ENCODE results near the gene PSG6.
"Not testable (repeated sequence)": the region's sequence is repeated elsewhere in the genome, so short reads cannot be mapped to it uniquely, and the experiment has no call there.

PSG6 gene

DNA sequence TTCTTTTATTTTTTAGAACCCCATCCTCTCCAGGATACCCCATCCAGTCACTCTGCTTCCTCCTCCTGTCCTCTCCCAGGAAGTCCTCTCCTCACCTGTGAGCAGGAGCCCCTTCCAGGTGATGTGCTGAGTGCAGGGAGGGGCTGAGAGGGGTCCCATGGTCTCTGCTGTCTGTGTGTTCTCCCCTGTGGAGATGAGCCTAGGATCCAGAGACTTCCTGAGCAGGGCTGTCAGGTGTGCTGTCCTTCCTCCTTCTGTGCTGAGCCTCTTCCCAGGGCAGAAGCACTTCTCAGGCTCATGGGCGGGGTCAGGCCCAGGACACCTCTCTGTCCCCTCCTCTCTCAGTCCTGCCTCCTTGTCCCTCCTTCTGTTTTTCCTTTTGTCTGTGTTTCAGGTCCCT is at the start of gene PSG6:
TSS of gene PSG6 (minus strand) at position 261 of the 400 bp plus-strand sequence. CDS start at position 159, 102 bp downstream.
- not testable (repeated sequence) for DNase-seq (ENCODE audit: low read depth in 3 of 3)

DNA sequence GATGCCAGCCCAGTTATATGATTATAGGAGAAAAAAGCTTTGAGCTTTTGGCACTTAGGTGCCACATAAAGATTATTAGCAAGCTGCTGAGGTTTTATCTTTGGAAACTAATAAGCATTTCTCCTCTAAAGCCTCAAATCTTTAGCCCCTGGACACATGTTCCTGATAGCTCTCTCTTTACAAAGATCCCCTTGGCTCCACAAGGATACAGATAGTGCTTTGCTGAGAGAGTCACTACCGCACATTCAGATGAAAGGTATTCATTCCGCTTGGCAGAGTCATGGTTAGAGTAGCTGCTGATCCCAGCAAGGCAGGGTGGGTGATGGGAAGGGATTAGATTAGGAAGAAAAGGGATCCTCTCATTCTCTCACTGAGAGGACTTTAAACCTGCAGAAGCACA is 47.5 kb upstream of the PSG6 start:
- no peak for DNase-seq (ENCODE audit: low read depth in 3 of 3)

DNA sequence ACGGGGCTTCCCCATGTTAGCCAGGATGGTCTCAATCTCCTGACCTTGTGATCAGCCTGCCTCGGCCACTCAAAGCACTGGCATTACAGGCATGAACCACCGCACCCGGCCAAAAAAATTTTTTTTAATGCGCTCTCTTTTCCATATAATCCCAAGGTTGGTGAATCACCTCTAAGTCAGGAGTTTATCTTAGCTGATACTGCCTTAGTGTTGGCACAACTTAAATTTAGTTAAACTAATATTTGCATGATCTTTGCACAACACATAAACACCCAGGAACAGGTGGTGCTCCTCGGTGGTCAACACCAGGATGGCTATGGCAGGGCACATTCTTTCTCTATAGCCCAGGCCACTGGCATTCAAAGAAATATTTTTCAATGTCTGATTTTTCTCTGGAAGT is 43.4 kb upstream of the PSG6 start:
- no peak for DNase-seq (ENCODE audit: low read depth in 3 of 3)

DNA sequence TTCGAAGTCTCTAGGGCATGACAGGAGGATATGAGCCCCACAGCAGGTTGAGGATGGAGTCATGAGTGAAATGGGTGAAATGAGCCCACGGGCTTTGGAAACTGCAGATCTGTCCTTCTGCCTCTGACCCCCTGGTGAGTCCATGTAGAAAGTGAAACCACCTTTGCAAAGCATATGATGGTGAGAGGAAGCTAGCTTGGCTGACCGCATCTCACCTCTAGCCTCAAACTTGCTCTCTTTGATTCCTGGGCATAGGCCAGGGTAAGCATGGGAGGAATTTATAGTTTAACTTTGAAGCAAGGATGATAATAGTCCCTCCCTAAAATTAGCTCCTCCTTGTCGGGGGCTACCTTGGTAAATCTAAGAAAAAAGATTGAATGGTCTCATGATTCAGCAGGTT is 34.4 kb upstream of the PSG6 start:
- DNase-seq (ENCODE audit: low read depth in 3 of 3) = not testable (repeated sequence)

DNA sequence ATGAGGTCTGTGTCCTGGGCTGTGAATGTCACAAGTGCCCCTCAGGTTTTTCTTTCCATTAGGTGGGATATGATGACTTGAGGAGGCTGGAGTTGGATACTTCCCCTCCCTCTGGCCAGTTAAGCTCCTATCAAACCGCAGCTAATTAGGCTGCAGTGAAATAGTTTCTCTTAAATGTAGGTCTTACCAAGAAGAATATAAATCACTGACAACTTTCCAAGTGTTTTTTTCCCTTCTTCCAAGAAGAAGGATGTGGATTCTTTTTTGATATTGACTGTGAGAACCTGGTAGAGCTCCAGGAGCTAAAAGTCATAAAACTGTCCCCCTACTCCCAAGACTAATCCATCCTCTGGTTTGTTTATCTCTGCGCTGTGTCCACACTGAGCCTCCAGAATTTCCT is 33.8 kb upstream of the PSG6 start:
- not testable (repeated sequence) for DNase-seq (ENCODE audit: low read depth in 3 of 3)

DNA sequence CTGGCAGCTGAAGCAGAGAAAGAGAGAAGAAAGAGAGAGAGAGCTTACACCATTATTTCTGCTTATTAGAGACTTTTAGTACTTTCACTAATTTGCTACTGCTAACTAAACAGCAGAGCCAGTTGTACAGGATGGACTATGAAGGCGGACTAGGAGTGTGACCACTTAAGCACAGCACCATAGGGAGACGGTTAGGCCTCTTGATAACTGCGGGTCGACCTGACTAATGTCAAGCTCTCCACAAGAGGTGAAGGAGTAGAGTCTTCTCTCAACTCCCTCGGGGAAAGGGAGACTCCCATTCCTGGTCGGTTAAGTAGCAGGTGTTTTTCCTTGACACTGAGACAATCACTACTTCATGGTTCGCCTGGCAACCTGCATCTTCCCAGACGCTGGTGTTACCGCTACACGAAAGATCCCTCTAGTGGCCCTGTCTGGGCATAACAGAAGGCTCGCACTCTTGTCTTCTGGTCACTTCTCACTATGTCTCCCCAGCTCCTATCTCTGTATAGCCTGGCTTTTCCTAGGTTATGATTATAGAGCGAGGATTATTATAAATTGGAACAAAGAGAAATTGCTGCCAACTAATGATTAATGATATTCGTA is 24.6 kb upstream of the PSG6 start:
- DNase-seq (ENCODE audit: low read depth in 3 of 3) = no peak

DNA sequence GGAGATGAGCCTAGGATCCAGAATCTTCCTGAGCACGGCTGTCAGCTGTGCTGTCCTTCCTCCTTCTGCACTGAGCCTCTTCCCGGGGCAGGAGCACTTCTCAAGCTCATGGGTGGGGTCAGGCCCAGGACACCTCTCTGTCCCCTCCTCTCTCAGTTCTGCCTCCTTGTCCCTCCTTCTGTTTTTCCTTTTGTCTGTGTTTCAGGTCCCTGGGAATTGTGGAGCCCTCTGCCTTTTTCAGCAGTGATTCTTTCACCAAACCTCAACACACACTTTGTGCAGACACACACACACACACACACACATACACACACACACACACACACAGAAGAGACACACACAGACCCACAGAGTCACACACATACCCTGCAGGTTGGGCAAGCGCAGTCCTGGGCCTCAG is 19.4 kb upstream of the PSG6 start, which contains the start of gene PSG7:
TSS of gene PSG7 (minus strand) at position 101 of the 400 bp plus-strand sequence. CDS start 131 bp downstream, outside the sequence.
- DNase-seq (ENCODE audit: low read depth in 3 of 3) = not testable (repeated sequence)

DNA sequence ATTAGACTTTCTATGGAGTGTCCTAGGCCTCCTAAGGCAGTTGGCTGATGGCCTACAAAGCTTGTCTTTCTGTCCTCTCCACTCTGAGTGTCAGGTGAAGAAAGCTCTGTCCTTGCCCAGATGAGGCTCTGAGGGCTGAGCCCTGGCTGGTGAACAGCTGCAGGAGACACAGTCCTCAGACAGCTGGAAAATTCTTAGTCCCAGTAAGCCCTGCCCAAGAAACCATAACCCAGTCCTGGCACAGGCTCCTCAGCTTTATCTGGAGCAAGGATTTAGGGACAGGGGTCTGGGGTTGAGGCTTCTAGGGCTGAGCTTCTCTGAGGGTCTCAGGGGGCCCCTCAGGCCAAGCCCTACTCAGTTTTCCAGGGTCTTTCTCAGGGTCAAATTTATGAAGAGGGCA is 17.0 kb upstream of the PSG6 start:
- DNase-seq (ENCODE audit: low read depth in 3 of 3) = not testable (repeated sequence)

DNA sequence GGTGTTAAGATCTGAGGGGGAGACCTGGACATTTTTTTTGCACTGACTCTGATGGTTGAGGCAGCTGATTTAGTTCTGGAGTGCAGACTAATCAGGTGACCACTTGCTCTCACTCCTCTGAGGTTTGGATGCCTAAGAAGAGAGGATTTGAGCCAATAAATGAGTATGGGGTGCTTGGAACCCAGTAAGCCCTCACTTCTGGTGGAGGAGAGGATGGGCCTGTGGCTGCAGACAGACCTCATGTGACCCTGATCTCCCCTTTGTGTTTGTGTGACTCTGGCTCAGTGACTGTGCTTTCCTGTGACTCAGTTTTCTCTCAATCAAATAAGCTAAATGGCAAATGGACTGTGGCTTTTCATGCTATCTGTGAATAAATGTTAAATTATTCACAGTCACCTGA is 16.5 kb upstream of the PSG6 start:
- not testable (repeated sequence) for DNase-seq (ENCODE audit: low read depth in 3 of 3)

DNA sequence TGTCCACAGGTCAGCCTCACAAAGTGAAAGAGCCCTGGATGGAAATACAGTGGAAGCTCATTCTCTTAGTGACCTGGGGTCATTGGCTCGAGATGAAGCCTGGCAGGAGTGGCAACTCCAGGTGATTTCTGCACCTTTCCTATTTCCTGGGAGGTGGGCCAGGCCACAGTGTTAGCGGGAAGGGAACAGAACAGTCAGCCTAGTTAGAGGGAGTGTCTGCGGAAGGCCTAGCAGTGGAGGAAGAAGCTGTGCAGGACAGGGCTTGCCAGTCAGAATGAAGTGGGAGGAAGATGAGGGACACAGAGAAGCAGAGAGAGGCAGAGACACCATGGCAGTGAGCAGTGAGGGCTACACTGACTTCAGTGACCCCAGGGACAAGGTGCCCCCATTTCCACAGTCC is 15.7 kb upstream of the PSG6 start:
- not testable (repeated sequence) for DNase-seq (ENCODE audit: low read depth in 3 of 3)

DNA sequence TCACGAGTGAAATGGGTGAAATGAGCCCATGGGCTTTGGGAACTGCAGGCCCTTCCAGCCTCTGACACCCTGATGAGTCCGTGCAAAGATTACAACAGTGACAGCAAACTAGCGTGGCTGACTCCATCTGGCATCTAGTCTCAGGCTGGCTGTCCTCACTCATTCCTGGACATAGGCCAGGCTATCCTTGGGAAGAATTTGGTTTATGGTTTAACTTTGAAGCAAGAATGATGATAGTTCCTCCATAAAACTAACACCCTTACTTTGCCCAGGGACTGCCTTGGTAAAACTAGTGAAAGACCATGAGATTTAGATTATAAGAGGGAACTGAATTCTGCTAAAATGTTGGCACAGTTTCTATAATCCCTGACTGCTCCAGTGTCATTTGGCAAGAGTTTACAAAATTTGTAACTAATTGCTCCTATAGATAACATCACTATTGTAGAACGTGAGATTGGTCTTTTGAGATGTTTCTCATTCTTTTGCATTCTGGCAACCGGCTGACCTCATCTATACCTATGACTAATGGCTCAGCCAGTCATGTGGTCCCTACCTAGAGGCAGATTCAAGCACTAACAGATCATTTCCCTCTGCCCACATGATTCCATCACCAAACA is 14.9 kb upstream of the PSG6 start:
- DNase-seq (ENCODE audit: low read depth in 3 of 3) = not testable (repeated sequence)

DNA sequence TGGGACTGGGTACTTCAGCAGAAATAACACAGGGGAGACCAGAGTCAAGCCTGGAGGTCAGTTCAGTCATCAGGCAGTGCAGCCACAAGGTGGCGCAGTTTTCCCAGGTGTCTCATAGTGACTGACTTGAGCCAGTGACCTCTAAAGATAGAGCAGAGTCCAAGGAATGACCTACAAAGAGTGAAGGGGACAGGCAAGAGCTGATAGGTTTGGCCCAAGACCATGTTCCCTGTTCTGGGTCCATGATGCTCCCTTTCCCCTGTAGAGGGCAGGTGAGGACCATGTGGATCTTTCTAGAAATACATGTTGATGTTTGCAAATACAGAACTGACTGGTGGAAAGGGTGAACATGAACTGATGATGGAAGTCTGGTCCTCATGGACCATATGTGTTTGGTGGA is 12.5 kb upstream of the PSG6 start:
- peak in 1 of 3 experiments; percentile 34 for DNase-seq (ENCODE audit: low read depth in 3 of 3)

DNA sequence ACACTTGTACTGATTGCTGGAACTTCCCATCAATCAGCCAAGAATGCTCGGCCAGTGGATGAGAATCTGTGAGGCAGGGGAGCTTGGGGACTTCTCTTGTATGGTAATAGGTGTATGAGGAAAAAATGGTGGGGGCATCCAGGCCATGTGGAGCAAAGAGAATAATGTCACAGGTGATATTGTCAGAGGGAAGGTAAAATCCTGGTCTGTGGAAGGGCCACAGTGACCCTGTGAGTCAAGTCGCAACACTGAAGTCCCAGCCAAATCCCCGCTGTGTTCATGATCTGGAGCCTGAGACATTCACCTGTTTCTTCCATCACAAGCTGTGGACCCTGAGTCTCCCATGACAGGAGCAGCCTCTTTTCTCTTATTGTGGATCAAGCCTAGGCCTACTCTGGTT is 11.2 kb upstream of the PSG6 start:
- no peak for DNase-seq (ENCODE audit: low read depth in 3 of 3)

DNA sequence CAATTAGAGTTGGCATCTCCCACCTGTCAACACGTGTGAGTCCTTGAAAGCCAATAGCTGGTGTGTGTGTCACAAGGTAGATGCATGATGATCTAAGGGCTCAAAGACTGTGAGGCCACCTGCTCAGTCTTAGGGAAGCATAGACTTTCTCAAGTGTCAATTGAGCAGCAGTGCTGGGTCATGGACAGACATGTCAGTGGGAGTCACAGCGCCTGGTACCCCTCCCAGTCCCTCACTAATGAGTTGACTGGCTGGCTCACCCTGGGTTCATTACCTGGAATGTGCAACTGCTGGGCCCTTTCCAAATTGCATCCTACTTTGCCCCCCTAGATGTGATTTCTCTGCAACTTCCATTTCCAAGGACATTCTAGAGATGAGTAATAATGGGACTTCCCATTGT is 9.1 kb upstream of the PSG6 start:
- DNase-seq (ENCODE audit: low read depth in 3 of 3) = no peak

DNA sequence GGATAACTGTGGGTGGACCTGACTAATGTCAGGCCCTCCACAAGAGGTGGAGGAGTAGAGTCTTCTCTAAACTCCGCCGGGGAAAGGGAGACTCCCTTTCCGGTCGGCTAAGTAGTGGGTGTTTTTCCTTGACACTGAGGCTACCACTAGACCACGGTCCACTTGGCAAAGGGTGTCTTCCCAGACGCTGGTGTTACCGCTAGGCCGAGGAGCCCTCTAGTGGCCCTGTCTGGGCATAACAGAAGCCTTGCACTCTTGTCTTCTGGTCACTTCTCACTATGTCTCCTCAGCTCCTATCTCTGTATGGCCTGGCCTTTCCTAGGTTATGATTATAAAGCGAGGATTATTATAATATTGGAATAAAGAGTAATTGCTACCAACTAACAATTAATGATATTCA is 5.4 kb upstream of the PSG6 start:
- peak in 1 of 3 experiments; percentile 29 for DNase-seq (ENCODE audit: low read depth in 3 of 3)

DNA sequence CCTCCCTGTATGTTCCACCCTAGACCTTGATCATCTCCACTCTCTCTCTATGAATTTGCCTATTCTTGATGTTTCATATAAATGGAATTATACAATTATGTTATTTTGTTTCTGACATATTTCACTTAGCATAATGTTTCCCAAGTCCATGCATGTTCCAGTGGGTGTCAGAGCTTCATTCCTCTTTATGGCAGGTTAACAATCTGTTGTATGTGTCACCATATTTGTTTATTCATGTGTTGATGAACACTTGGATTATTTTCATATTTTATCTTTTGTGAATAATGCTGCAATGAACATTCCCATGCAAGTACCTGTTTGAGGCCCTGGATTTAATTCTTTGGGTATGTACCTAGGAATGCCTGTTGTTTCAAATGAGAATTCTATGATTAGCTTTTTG is 3.3 kb upstream of the PSG6 start:
- not testable (repeated sequence) for DNase-seq (ENCODE audit: low read depth in 3 of 3)

DNA sequence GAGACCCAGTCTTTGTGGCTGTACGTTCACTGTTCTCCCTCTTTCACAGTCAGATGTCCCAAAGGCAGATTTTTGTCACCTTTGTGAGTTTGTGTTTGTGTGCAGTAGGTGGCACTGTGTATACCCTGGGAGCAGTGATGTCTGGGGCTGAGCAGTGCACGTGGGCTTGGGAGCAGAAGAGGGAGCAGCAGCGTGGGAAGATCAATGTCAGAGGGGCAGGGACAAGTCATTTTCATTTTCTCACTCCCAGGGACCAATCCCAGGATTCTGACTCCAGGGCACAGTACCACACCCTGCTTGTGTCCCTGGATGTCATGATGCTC is 2.0 kb upstream of the PSG6 start:
- no peak for DNase-seq (ENCODE audit: low read depth in 3 of 3)

DNA sequence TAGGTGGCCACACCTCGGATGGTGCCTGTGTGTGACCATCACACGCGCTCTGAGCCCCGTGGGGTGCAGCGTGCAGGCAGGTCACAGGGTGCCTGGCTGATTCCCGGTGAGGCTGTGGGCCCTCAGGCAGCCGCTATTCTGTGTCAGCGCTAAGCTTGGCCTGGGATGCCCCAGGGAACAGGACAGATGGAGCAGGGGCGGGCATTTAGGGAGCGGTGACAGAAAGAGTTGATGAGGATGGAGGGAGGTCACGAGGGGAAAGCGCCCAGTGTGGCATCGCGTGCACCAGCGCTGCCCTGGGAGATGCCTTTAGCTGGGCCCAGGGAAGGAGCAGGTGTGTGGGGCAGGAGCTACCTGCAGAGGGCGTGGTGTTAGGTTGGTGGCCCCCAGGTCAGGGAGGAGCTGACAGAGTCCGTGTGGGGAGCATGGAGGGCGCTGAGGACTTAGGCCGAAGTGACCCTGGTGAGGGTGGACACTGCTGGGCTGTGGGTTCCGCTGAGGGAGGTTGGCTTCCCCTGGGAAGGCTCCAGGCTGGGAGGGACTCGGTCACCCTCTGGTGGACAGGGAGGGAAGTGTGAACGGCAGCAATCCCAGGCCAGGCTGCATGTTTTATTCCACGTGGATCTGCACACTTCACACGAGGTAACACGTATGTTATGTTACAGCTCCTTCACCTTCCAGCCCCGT is 1.5 kb upstream of the PSG6 start:
- not testable (repeated sequence) for DNase-seq (ENCODE audit: low read depth in 3 of 3)

DNA sequence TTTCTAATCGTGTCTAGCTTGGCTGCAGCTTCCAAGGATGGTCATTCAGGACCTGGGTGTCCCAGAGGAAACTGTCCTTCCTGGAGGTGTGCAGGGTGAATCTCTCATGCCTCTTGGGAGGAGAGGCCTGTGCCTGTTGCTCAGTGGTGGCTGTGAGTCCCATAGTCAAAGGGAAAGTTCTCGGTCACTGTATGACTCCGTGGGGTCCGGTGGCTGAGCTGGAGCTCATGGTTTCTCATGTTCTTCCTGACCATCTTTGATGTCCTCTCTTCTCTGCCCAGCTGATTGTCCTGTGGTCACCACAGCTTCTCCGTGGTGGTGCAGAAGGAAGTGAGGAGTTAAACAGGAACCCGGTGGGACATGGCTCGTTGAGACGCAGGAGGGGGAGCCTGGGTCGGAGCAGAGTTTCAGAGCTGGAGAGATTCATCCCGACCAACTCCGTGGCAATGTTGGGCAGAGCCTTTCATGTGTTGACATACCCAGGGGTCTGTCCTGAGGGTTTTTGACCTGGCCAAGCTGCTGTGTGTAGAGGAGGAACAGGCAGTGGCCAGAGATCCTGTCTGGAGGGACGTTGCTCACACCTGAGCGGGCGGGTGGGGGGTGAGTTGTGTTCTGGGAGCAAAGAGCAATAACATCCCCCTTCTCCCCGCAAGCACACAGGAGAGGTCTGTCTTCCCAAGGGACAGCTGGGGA is 829 bp upstream of the PSG6 start:
- DNase-seq (ENCODE audit: low read depth in 3 of 3) = not testable (repeated sequence)

DNA sequence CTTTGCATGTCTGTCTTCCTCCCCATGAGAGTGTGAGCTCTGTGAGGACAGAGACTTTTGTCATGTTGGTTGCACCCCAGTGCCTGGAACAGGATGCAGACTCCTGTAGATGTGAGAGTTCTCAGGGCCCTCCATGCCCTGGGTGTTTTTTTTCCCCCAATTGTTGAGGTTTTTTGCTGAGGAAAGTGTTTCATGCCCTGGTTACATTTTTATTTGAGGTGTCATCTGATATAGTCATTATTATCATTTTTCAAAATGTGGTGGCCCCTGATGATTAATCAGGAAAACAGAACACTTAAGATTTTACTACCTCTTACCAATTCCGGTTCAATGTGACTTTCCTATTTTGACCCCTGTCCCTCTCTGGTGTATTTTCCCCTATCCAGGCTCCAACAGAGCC is 763 bp downstream of the PSG6 start:
- DNase-seq (ENCODE audit: low read depth in 3 of 3) = not testable (repeated sequence)

DNA sequence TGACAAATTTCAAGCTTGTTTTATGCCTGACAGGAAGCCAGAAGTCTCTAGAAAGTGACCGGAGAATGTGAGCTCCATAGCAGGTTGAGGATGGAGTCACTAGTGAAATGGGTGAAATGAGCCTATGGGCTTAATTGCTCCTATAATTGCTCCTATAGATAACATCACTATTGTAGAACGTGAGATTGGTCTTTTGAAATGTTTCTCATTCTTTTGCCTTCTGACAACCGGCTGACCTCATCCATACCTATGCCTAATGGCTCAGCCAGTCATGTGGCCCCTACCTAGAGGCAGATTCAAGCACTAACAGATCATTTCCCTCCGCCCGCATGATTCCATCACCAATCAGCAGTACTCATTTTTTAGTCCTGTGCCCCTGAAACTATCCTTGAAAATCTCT is 4.2 kb downstream of the PSG6 start:
- DNase-seq (ENCODE audit: low read depth in 3 of 3) = not testable (repeated sequence)

DNA sequence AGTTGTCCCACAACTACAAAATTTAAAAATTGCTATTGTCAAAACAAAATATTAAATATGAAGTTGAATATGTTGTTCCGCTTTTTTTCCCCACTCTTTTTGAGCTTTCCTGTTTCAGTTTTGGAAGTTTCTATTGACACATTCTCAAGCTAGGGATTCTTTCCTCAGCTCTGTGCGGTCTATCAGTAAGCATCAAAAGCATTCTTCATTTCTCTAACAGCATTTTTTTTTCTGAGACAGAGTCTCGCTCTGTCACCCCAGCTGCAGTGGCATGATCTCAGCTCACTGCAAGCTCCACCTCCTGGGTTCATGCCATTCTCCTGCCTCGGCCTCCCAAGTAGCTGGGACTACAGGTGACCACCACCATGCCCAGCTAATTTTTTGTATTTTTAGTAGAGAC is 4.8 kb downstream of the PSG6 start:
- DNase-seq (ENCODE audit: low read depth in 3 of 3) = not testable (repeated sequence)

DNA sequence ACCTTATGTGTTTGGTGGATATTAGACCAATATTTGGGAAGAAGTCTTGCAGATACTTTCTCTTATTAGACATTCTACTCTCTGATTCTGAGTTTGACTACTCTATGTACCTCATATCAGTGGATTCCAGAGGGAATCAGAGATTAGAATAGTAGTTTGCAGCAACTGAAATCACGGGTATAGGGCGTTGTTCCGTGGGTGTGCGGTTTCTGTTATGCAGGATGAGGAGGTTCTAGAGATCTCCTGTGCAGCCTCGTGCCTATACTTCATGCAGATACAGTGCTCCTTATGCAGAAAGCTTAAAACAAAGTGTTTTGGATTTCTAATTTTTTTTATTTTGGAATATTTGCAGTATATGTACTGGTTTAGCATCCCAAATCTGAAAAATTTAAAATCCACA is 6.0 kb downstream of the PSG6 start:
- DNase-seq (ENCODE audit: low read depth in 3 of 3) = not testable (repeated sequence)
